ENCODE data around the gene CGB2. TPM values are rescaled to one million over a fixed set of nuclear protein-coding genes. Genes with fewer than 3 reads are reported as not detected.

Gene CGB2
- polyA plus RNA-seq, 1 donor from 2014 or later: not detected

DNA sequence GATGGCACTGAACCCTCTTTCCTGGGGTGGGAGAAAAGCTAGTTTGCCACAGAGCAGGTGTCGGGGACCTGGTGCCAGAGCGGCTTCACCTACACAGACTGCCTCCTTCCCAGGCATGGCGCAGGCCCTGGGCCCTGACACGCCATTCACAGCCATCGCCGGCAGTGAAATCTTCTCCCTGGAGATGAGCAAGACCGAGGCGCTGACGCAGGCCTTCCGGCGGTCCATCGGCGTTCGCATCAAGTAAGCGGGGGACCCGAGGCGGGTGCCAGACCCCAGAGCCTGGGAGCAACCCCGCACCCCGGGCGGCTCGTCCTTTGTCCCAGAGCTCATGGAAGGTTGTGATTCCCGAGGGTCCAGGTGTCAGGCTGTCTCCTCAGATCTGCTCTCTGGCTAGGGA is 24.8 kb upstream of the CGB2 start:
- TF ChIP-seq SMC3 (conservative IDR thresholded peaks at IDR 0.05; ENCODE audit: poor library complexity) (no peak), TAF1 (IDR thresholded peaks at IDR 0.05; ENCODE audit: low read depth) (no peak), MXI1 (conservative IDR thresholded peaks at IDR 0.05; ENCODE audit: poor library complexity, severe bottlenecking) (no peak), EP300 (conservative IDR thresholded peaks at IDR 0.05; ENCODE audit: poor library complexity, severe bottlenecking) (no peak)
- Histone ChIP-seq H3K9me3 (ENCODE audit: low read length) (no peaks in the 10 kb centered on the region), H3K9me2 (ENCODE audit: insufficient read depth, low read length) (no peaks in the 10 kb centered on the region), H4K20me1 (ENCODE audit: insufficient read depth) (no peaks in the 10 kb centered on the region), H2AFZ (ENCODE audit: low read depth, low read length) (no peak overlapping the region), H3F3A (ENCODE audit: insufficient read depth, low read length, poor library complexity, severe bottlenecking) (no peaks in the 10 kb centered on the region), H3K36me3 (ENCODE audit: insufficient read depth, low read length) (no peaks in the 10 kb centered on the region), H3K4me2 (ENCODE audit: low read length) (no peak overlapping the region), H3K4me3 (ENCODE audit: low read length) (no peak overlapping the region), H3K27me3 (ENCODE audit: insufficient read depth, low read depth, low read length) (no peaks in the 10 kb centered on the region), H3K27ac (ENCODE audit: low read length) (no peak overlapping the region), H3K79me2 (replicated peaks; ENCODE audit: insufficient read depth, low read length) (no peaks in the 10 kb centered on the region), H3K9ac (ENCODE audit: low read length) (no peak overlapping the region)

- TF ChIP-seq CTCF (IDR thresholded peaks at IDR 0.05; ENCODE audit: poor library complexity, severe bottlenecking) (no peak), POLR2AphosphoS5 (IDR thresholded peaks at IDR 0.05) (no peak), SMC3 (conservative IDR thresholded peaks at IDR 0.05; ENCODE audit: poor library complexity) (no peak), TAF1 (IDR thresholded peaks at IDR 0.05; ENCODE audit: low read depth) (no peak), MXI1 (conservative IDR thresholded peaks at IDR 0.05; ENCODE audit: poor library complexity, severe bottlenecking) (no peak), RAD21 (conservative IDR thresholded peaks at IDR 0.05) (no peak), REST (IDR thresholded peaks at IDR 0.05; ENCODE audit: borderline replicate concordance) (no peak), EP300 (conservative IDR thresholded peaks at IDR 0.05; ENCODE audit: poor library complexity, severe bottlenecking) (no peak), EZH2 (IDR thresholded peaks at IDR 0.05; ENCODE audit: borderline replicate concordance, insufficient read depth, low read length, poor library complexity, severe bottlenecking) (no peak)
- Histone ChIP-seq H3K79me2 (replicated peaks; ENCODE audit: insufficient read depth, low read length) (no peaks in the 10 kb centered on the region), H3F3A (ENCODE audit: insufficient read depth, low read length, poor library complexity, severe bottlenecking) (no peaks in the 10 kb centered on the region), H3K9me2 (ENCODE audit: insufficient read depth, low read length) (no peaks in the 10 kb centered on the region), H3K27ac (ENCODE audit: low read length) (no peak overlapping the region), H4K20me1 (ENCODE audit: insufficient read depth) (no peaks in the 10 kb centered on the region), H3K9me3 (ENCODE audit: low read length) (no peaks in the 10 kb centered on the region), H3K4me2 (ENCODE audit: low read length) (no peak overlapping the region), H3K36me3 (ENCODE audit: insufficient read depth, low read length) (no peaks in the 10 kb centered on the region), H3K27me3 (ENCODE audit: insufficient read depth, low read depth, low read length) (no peaks in the 10 kb centered on the region), H3K9ac (ENCODE audit: low read length) (no peak overlapping the region), H3K4me3 (ENCODE audit: low read length) (no peak overlapping the region), H2AFZ (ENCODE audit: low read depth, low read length) (no peak overlapping the region)
Observed at GRCh38 chr19:49009828-49010227, 21.9 kb upstream of the CGB2 start.
